Brain microvascular endothelial cell (primary cell): ENCODE measurements around the gene PIH1D1.

Experiments
- DNase-seq: peaks from one replicate; pipeline ENCODE4 v3.0.0-alpha.2; 2020
- H3K27ac ChIP-seq: fragments of 250-450 bp; sonication (Bioruptor Pico); 2 replicates; pipeline ENCODE4 v1.5.1; 2020; ENCODE audit warnings: mild to moderate bottlenecking, moderate library complexity
- H3K27me3 ChIP-seq: fragments of 250-450 bp; sonication (Bioruptor Pico); replicated peaks from 2 replicates; pipeline ENCODE4 v1.5.1; 2020; ENCODE audit warnings: mild to moderate bottlenecking
- H3K36me3 ChIP-seq: fragments of 250-450 bp; sonication (Bioruptor Pico); replicated peaks from 2 replicates; pipeline ENCODE4 v1.5.1; 2020; ENCODE audit warnings: mild to moderate bottlenecking
- H3K4me3 ChIP-seq: 2 replicates; pipeline ENCODE4 v1.5.1; 2011; ENCODE audit warnings: low read depth, mild to moderate bottlenecking, control low read depth, low read length, moderate library complexity
- in situ Hi-C: cut with HindIII; loops from 2 replicates; pipeline ENCODE4 v1.10.0; 2017; ENCODE audit warnings: low sequenced_read_pairs, low pct_ligation_motif_present
- TF ChIP-seq, protein P1 (sequence below): IDR thresholded peaks from 2 replicates; pipeline ENCODE4 v1.5.1; 2011; ENCODE audit warnings: low read depth, mild to moderate bottlenecking, moderate library complexity, low read length, control low read depth, inconsistent platforms; ENCODE audit errors: missing control alignments

The PIH1D1 gene

DNA sequence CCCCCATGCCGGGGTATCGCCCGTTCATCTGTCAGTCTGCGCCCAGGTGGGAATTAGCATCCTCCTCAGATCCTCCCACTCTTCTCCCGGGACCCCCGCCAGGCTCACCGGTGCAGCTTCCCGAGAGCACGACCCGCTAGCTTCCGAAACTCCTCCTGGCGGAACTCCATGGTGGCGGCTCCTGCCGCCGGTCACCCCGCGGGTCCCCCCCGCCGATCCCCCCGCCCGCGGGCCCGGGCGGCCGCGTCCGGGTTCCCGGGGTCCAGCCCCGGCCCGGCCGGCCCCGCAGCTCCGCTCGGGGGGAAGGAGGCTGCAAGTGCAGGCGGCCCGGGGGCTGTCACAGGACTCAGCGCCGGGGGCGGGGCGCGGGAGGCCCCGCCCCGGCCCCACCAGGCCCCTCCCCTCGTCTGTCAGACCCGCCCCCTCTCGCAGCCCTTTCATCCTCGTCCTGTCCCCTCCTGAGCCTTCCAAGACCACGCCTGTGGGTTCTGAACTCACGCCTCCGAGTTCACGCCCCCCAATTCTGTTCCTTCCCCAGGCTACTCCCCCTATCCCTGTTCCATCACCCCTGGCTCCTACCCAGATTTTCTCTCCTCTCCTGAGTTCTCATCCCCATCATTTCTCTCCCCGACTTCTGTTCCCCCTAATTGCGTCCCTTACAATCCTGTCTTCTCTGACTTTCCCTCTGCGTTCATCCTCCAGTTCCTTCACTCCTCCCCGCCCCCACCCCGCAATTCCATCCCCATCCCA, 10.2 kb downstream of the PIH1D1 start, which contains the start of gene SLC17A7:
TSS of gene SLC17A7 (minus strand) at position 318 of the 750 bp plus-strand sequence. CDS start at position 170, 148 bp downstream.
- no peak within 1 kb of the TSS for H3K27ac ChIP-seq
- TF ChIP-seq, protein P1, sequence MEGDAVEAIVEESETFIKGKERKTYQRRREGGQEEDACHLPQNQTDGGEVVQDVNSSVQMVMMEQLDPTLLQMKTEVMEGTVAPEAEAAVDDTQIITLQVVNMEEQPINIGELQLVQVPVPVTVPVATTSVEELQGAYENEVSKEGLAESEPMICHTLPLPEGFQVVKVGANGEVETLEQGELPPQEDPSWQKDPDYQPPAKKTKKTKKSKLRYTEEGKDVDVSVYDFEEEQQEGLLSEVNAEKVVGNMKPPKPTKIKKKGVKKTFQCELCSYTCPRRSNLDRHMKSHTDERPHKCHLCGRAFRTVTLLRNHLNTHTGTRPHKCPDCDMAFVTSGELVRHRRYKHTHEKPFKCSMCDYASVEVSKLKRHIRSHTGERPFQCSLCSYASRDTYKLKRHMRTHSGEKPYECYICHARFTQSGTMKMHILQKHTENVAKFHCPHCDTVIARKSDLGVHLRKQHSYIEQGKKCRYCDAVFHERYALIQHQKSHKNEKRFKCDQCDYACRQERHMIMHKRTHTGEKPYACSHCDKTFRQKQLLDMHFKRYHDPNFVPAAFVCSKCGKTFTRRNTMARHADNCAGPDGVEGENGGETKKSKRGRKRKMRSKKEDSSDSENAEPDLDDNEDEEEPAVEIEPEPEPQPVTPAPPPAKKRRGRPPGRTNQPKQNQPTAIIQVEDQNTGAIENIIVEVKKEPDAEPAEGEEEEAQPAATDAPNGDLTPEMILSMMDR = no peak
- H3K36me3 ChIP-seq = no peaks in the 10 kb centered on the region
- DNase-seq = no peak
- peaks cover 53% of the 10 kb centered on the region for H3K27me3 ChIP-seq
- in situ Hi-C loops = no loop called here
- H3K4me3 ChIP-seq = no peak within 1 kb of the TSS

GRCh38 chr19:49440439-49441209, 11.0 kb downstream of the PIH1D1 start:
- H3K27ac ChIP-seq = no peak overlapping the region
- in situ Hi-C loops = no loop called here
- H3K27me3 ChIP-seq = peaks cover 60% of the 10 kb centered on the region
- TF ChIP-seq, protein P1 = no peak
- no peak overlapping the region for H3K4me3 ChIP-seq
- H3K36me3 ChIP-seq = no peaks in the 10 kb centered on the region
- no peak for DNase-seq

DNA sequence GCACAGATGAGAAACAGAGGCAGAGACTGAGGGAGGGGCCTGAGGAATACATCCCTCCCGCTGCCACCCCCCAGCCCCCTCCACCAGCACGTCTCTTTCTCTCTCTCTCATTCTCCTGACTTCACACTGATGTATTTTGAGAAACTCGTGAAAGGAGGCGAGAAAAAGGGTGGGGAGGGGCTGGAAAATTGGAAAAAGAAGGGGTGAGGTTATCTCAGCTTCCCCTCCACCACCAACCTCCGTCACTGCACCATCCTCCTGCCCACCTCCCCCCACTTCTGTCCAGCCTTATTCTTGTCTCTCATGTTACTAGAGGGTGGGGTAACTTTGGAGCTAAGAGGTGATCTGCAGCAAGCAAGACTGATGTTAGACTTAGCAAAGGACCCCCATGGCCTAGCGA, 11.8 kb downstream of the PIH1D1 start:
- in situ Hi-C loops = no loop called here
- peaks cover 63% of the 10 kb centered on the region for H3K27me3 ChIP-seq
- H3K27ac ChIP-seq = no peak overlapping the region
- TF ChIP-seq, protein P1 = no peak
- no peaks in the 10 kb centered on the region for H3K36me3 ChIP-seq
- DNase-seq = no peak
- H3K4me3 ChIP-seq = no peak overlapping the region

DNA sequence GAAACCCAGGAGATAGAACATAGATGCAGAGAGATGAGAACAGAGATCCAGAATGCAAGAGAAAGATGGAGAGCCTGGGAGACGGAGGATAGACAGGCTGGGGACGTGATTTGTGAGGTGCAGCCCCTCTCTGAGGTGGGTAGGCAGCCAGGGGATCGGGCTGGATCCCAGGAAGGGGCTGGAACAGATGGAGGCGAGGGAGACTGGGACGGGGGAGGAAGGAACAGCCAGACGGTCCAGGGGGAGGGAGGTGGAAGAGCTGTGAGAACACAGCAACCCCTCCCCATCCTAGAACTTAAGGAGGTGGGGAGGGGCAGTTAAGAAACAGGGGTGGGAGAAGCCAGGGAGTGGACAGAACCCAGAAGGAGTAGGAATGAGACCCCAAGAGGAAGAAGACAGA, 13.4 kb downstream of the PIH1D1 start:
- H3K27ac ChIP-seq = no peak overlapping the region
- peaks cover 74% of the 10 kb centered on the region for H3K27me3 ChIP-seq
- H3K36me3 ChIP-seq = no peaks in the 10 kb centered on the region
- in situ Hi-C loops = no loop called here
- H3K4me3 ChIP-seq = no peak overlapping the region
- TF ChIP-seq, protein P1 = no peak
- DNase-seq = no peak

GRCh38 chr19:49437231-49437630, 14.4 kb downstream of the PIH1D1 start:
- DNase-seq = no peak
- peaks cover 82% of the 10 kb centered on the region for H3K27me3 ChIP-seq
- TF ChIP-seq, protein P1 = no peak
- no peak overlapping the region for H3K4me3 ChIP-seq
- in situ Hi-C loops = no loop called here
- no peak overlapping the region for H3K27ac ChIP-seq
- H3K36me3 ChIP-seq = no peaks in the 10 kb centered on the region
